ENCODE data around the gene CTRL.
"Not testable (repeated sequence)": the region's sequence is repeated elsewhere in the genome, so short reads cannot be mapped to it uniquely, and the experiment has no call there.

CTRL gene

DNA sequence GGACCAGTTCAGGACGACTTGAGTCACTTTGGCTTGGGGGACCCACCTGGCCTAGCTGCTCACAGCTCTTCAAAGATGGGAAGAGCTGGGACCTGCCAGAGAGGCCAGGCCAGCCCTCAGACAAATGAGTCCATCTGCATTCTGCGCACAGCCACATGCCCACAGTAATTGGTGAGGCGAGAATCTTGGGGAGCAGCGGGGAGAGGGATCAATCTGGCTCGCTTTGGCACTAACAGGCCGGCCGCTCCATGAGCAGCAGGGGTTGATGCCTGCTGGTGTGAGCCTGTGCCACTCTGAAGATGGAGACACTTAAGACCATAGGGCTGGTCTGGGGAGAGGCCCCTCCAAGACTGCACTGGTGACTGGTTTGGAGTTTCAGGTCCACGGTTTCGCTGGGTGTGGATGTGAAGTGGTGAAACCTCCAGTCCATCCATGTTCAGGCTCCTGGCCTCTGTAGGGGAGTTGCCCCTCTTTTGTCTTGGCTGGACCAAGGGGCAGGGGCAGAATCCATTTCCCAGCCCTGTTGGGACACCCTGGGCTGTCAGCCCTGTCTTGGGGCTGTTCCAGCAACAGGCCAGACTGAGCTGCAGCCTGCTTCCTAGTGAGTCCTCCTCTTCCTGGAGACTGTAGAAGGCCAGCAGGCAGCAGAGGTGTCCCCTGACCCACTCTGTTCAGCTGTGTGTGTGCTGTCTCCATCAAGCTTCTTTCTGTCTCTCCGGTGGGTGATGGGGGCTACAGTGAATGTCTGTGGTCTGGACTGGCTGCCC is 7.3 kb downstream of the CTRL start:
- no peak for DNase-seq (ENCODE audit: low read depth)

DNA sequence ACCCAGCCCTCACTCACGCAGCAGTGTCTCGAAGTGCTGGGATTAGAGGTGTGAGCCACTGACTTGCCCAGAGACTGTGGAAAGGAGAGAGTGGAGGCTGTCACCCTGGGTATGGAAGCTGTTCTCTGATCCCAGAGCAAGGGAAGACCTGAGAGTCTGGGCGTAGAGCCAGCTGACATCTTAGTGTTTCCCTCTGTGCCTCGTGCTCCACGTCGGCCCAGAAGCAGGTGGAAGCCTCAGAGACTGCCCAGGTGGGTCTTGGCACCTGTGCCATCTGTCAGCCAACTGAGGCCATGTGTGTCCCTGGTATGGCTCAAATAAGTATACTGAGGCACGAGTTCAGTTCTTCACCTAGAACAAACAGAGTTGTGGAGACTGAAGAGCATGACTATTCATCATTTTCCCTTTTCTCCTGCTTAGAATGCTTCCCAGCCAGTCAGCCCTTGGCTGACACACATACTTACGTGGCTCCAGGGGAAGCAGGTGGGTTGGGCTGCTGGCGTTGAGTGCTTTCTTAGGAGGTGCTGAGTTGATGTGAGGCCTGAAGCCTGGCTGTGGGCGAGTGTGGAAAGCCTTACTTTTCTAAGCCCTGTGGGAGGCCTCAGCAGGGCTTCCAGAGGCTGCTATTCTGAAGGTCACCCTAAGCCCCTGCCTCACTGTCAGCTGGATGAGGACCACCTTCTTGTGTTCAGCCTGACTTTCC is 8.1 kb downstream of the CTRL start:
- DNase-seq (ENCODE audit: low read depth): no peak

DNA sequence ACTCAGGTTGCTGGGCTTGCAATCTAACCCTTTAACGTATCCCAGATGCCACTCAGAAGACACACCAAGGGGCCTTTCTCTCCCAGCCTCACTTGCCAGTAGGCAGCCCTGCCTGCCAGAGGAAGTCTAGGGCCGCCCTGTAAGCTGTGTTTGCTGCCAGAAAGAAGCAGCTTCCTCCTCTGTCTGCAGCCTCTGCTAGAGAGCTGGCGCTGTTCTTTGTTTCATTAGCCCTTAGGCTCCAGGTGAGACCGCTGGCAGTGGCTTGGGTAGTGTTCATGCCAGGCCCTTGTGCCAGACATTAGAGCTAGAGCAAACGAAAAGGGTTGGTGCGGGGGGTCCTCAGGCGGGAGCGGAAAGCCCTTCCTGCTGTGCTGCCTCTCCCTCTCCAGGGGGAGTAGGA is 8.9 kb downstream of the CTRL start:
- no peak for DNase-seq (ENCODE audit: low read depth)

DNA sequence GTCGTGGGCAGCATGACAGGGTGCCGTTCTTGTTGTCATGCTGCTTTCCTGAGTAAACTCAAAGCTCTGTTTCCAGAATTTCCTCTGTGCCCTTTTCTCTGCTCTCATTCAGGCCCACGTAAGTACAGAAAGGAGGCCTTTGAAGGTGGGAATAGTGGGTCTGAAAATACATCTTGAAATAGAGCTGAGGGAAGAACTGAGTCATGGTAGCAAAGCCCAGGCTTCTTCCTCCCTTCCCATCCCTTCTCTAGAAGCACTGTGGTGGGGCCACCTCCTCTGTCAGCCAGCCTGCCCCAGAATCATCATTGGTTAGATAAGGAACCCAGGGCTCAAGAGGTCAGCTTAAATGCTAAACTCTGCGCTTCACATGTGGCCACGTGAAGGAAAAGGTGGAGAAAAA is 9.4 kb downstream of the CTRL start:
- DNase-seq (ENCODE audit: low read depth): no peak

DNA sequence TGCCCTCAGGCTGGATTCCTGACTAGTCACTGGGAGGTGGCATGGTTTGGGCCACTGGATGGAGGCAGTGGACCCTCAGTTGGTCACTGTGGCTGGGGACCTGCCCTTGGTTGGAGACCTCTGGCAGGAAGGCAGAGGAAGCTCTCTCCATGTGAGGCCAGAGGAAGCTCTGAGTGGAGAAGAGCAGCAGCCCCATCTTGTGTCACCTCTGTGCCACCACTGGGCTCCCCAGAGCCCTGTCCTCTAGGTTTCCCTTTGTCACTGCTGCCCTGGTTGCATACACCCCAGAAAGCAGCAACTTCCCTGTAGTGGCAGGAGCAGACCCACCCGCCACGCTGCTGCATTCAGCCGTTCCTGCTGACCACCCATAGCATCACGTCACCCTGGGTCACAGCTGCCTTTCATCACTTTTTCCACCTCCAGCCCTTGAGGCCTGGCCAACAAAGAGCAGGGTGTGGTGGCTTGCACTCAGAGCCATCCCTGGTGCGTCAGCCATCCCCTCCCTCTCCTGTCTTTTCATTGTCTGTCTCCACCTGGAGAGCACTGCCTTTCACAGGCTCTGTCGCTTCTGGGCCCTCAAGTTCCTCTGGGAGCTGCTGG is 11.9 kb downstream of the CTRL start:
- no peak for DNase-seq (ENCODE audit: low read depth)

DNA sequence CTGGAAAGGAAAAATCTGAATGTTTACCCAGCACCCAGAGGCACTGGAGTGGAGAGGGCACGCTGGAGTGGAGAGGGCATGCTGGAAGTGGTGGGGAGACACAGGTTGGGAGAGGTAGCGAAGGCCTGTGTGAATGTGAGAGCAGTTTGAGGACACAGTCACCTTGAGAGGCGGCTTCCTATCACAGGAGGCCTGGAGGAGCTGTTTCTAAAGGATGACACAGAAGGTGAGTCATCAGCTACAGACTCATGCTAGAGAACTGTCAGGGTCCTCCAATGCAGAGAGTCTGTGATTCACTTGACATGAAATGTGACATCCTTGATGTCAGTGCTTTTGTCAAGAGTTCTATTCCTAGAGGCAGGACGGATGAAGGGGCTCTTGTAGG is 13.8 kb downstream of the CTRL start:
- no peak for DNase-seq (ENCODE audit: low read depth)

DNA sequence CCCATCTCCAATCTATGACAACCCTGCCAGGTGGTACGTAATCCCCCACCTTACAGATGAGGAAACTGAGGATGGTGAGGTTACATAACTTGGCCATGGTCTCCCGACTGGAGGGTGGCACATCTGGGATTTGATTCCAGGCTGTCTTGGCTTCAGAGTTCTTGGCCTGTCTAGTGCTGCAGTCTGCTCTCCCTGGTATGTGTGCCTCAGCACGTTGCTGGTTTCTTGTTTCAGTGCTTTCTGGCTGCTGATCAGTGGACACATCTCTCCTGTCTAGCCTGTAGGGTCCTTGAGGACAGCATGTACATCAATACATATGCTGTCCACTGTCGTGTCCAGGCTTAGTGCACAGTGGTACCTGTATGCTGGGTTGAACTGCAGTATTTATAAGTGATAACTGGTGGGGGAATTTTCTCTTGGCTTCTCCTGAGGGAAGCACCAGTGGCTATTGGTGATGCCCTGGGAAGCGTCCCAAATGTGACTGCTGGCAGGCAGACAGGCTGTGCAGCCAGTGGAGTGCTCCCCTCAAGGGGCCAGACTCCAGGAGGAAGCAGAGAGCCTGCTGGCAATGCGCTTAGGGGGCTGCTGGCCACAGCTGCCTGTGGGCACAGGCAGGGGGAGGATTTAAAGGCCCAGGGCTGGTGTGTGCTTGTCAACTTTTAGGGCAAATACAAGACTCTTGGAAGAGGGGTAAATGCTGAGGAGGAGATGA is 14.4 kb downstream of the CTRL start:
- no peak for DNase-seq (ENCODE audit: low read depth)

DNA sequence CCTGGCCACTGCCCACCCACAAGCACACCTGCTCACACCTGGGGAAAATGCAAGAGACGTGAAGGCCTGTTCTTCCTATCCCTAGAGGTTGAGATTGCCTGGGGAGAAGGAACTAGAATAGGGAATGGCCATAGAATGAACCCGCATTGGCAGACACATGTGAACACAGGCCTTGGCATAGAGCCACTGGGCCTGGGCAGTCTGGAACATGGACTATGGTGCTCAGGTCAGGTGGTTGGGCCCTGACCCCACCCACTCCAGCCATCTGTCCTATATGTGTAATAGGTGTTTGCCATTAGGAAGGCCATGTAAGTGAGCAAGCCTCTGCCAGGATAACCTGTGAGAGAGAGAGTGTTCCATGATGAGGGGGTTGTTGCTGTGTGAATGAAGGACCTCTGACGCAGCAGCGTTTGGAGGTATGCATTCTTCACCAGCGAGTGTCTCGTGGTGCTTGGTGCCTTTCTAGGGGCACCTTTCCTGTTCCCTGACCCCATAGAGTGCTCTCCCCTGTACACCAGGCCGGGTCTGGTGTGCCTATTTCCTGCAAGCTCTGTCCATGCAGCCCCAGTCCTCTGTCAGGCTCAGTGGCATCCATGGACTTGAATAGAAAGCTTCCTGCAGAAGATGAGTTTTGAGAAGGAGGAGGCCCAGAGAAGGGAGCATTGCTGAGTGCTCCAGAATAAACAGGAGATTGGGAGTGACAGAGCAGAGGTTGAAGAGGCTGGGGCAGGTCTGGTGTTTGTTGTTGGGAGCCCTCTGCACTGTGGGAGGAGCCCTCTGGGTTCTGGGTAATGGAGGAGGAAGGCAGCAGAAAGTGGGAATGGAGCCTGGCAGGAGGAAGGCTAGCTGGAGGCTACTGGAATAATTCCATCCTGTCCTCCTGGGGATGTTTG is 15.6 kb downstream of the CTRL start:
- no peak for DNase-seq (ENCODE audit: low read depth)

DNA sequence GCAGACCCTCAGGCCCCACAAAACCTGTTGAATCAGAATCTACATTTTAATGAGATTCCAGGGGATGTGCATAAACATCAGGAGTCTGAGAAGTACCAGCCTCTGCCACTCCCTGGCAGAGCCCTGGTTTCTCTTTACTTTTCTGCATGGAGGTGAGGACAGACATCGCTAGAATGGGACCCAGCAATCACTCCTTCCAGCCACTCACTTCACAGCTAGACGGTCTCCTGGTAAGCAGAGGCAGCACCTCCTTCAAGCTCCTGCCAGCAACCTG is 16.2 kb downstream of the CTRL start:
- DNase-seq (ENCODE audit: low read depth): not testable (repeated sequence)

DNA sequence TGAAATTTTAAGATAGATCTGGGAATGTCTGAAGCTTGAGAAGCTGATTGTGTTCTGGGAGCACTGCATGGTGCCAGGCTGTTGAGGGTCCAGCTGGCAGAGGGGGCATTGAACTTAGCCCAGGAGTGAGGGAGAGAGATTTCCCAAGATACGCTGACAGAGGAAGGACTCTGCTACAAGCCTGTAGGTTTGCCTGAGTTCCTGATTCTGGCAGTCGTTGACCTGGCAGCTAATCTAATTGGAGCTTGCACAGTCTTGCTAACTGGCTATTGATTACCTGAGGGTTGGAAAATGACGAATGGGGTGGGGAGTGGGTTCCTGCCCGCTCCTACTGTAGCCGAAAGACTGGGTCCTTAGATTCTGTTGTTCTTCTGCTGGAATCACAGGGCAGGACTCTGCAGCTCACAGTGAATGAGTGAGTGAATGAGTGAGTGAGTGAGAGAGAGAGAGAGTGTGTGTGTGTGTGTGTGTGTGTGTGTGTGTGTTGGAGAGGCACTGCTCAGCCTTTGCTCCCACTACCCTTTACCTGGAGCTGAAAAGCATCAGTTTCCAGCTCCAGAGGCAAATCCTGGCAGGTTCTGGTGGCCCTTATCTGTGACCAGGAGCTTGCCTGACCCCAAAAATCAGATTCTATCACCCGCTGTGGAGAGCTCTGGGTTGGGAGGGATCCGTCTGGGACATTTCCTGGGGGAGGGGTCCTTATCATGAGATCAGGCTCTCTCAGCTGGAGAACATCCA is 16.7 kb downstream of the CTRL start:
- DNase-seq (ENCODE audit: low read depth): no peak

DNA sequence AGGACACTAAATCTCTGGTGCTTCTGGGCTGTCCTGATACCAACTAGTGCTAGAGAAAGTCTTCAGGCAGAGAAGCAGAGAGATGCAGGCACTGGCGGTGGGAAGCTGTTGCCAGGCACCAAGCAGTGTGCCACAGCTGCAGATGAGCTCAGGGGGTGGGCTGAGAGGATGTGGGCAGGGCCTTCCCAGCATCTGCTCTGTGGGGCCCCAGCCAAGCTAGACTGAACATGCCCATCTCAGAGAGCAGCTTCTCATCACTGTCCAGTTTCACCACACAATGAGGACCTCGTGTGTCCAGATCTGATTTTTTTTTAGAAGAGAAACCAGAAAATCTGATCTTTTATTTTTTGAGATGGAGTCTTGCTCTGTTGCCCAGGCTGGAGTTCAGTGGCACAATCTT is 21.5 kb downstream of the CTRL start:
- DNase-seq (ENCODE audit: low read depth): no peak

DNA sequence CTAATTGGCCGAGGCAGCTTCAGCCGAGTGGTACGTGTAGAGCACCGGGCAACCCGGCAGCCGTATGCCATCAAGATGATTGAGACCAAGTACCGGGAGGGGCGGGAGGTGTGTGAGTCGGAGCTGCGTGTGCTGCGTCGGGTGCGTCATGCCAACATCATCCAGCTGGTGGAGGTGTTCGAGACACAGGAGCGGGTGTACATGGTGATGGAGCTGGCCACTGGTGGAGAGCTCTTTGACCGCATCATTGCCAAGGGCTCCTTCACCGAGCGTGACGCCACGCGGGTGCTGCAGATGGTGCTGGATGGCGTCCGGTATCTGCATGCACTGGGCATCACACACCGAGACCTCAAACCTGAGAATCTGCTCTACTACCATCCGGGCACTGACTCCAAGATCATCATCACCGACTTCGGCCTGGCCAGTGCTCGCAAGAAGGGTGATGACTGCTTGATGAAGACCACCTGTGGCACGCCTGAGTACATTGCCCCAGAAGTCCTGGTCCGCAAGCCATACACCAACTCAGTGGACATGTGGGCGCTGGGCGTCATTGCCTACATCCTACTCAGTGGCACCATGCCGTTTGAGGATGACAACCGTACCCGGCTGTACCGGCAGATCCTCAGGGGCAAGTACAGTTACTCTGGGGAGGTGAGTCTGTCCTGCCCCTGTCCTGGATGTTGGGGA is 22.5 kb downstream of the CTRL start:
- no peak for DNase-seq (ENCODE audit: low read depth)

DNA sequence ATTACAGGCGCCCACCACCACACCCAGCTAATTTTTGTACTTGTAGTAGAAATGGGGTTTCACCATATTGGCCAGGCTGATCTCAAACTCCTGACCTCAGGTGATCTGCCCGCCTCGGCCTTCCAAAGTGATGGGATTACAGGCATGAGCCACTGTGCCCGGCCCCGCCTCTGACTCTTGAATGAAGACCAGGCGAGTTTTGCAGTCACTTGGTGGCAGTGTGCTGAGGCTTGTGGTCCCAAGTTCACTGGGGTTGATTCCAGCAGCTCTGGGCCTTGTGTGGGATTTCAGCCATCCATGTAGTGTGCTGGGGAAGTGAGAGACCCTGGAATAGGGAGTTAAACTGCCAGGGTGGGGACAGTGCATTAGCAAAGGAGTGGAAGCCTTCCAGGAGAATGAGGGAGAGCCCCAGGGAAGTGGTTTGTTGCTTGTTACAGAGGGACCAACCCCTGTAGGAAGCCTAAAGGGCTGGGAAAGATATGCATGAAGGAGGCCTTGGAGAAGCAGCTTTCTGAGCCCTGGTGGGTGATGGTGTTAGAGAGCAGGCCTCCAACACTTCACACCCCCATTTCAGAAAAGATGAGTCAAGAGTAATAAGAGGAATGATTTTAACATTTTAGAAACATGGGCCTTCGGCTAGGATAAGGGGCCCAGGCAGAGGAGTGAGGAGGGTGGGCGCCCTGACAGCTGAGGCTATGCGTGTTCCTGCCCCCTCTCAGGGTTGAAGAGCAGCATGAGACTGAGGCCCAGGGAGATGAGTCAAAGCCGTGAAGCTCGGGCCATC is 24.1 kb downstream of the CTRL start:
- DNase-seq (ENCODE audit: low read depth): no peak

DNA sequence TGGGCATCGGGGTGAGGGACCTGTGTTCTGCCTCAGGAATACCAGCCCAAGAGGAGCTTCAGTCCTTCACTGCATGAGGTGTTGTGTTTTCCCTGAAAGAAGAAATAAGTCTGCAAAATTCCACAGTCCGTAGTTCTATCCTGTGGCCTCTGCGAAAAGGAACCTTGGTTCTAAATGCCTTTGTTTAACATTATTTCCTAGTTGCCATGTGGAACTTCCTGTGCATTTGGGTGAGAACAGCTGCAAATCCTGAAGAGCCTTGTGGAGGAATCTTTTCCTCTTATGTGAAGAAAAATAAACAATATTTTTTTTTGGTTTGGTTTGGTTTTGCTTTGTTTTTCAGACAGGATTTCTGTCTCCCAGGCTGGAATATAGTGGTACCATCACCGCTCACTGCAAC is 28.8 kb downstream of the CTRL start:
- DNase-seq (ENCODE audit: low read depth): no peak

DNA sequence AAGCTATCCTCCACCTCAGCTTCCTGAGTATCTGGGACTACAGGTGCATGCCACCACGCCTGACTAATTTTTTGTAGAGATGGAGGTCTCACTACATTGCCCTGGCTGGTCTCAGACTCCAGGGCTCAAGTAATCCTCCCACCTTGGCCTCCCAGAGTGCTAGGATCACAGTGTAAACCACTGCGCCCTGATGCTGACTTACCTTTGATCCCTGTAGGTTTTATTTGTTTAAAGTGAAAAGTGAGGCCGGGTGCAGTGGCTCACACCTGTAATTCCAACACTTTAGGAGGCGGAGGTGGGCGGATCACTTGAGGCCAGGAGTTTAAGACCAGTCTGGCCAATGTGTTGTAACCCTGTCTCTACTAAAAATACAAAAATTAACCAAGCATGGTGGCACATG is 29.9 kb downstream of the CTRL start:
- DNase-seq (ENCODE audit: low read depth): no peak

DNA sequence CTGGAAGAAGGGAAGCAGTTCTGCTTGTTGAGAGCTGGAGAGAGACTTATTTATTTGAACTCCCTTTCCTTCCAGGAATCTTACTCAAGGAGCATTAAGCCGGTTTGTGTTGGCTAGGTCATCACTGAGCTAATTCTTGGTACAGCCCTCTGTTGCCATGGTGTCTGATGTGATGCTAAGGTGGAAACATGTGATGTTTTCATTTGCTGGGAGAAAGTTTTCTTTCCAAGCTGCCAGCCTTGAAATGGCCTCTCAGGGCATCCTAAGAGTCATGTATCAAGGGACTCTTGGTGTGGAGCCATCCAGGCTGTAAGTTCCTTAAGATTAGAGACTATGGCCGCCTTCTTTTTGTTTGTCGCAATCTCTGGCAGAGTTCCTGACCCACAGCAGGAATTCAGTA is 34.4 kb downstream of the CTRL start:
- no peak for DNase-seq (ENCODE audit: low read depth)

DNA sequence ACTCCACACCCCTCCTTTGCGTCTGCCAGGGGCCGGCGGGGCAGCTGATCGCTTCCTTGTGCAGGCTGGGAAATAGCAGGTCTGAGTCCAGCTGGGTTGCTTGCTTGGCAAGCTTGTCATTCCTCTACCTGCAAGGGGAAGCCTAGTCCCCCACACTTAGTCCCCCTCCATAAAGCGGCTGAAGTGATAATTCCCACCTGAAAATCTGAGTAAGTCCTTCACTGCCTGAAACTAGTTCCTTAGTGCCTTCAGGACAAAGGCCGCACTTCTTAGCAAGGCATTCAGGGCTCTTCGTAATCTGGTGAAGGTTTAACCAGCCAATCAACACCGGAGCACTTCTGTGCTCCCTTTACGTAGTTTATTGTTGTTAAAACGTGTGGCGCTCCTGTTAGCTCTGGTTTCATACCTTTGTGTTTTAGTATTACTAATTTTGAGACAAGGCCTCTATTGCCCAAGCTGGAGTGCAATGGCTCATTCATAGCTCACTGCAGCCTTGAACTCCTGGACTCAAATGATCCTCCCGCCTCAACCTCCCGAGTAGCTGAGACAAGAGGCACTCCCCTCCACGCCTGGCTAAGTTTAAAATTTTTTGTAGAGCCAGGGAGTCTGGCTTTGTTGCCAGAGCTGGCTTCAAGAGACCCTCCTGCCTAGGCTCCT is 37.8 kb downstream of the CTRL start:
- DNase-seq (ENCODE audit: low read depth): no peak

DNA sequence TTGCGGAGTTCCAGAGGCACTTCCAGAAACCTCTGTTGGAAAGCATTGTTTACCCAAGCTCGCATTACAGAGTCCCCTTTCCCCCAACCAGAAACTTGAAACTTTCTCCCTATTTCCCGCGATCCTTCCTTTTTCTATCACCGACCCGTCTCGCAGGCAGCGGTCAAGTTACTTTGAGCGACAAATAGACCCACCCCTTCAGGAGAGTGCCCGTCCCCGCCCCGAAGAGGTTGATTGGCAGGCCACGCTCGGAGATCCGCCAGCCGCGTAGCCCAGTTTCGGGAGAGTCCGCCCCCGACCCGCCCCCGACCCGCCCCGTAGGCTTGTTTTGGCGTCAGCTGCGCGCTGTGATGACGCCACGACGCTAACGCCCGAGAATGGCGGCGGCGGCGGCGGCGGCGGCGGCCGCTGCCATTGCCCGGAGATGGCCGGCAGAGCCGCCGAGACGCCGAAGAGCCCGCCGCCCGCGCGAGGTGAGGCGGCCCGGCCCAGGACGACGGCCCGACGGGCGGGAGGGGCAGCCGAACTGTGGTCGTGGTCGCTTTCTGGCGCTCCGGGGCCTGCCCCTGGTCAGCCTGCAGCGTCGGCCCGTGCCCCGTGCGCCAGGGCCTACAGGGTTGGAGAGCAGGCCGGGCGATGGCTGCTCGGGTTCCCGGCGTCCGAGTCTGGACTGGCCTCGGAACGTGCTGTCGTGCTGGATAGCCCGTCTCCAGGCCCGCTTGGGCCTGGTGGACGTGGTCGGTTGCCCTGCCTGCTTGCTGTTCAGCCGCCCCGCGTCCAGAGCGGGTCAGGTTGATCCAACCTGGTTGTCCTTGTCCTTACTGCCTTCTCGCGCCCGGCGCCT is 38.5 kb downstream of the CTRL start, which contains the start of gene PSKH1:
Gene PSKH1, plus strand, starts transcription at position 356 of the 844 bp plus-strand sequence. CDS start 15,496 bp downstream, outside the sequence.
- peak; percentile 92 for DNase-seq (ENCODE audit: low read depth)
